Endodermal cell (in vitro differentiated cells): ENCODE results near the gene PRAMEF5. TPM values are rescaled to one million over a fixed set of nuclear protein-coding genes. Genes with fewer than 3 reads are reported as not detected.

Experiments
- total RNA-seq, 2 donors: library from RNA; stranded (reverse); fragmentation: NEBNext Ultra II Directional in 1 of 2; extraction: Animal tissue kit (Norgen Biotek cat#: 25700) in 1 of 2; gene quantifications; 2 replicates in 1 of 2; 3 replicates in 1 of 2; pipeline ENCODE4 v1.2.1, GENCODE V29; 2021

The PRAMEF5 gene
- total RNA-seq, 2 donors from 2014 or later: not detected

Other genes with a start within 250 kb of the PRAMEF5 start
- not detected for gene PRAMEF27, start 197.6 kb upstream of the PRAMEF5 start, total RNA-seq
- gene HNRNPCL3, start 193.4 kb upstream of the PRAMEF5 start, total RNA-seq: not detected
- not detected for gene PRAMEF25, start 183.4 kb upstream of the PRAMEF5 start, total RNA-seq
- not detected for gene HNRNPCL2, start 137.3 kb upstream of the PRAMEF5 start, total RNA-seq
- not detected for gene PRAMEF26, start 98.2 kb upstream of the PRAMEF5 start, total RNA-seq
- gene HNRNPCL4, start 88.6 kb upstream of the PRAMEF5 start, total RNA-seq: not detected
- not detected for gene PRAMEF9, start 82.3 kb upstream of the PRAMEF5 start, total RNA-seq
- not detected for gene PRAMEF13, start 52.8 kb upstream of the PRAMEF5 start, total RNA-seq
- gene PRAMEF18, start 28.0 kb upstream of the PRAMEF5 start, total RNA-seq: not detected
- gene PRAMEF8, start 30.9 kb downstream of the PRAMEF5 start, total RNA-seq: not detected
- gene PRAMEF33, start 49.3 kb downstream of the PRAMEF5 start, total RNA-seq: not detected
- gene PRAMEF15, start 61.4 kb downstream of the PRAMEF5 start, total RNA-seq: not detected
- gene PRAMEF14, start 92.9 kb downstream of the PRAMEF5 start, total RNA-seq: not detected
- not detected for gene PRAMEF19, start 117.7 kb downstream of the PRAMEF5 start, total RNA-seq
- gene PRAMEF17, start 135.4 kb downstream of the PRAMEF5 start, total RNA-seq: not detected
- gene PRAMEF20, start 156.3 kb downstream of the PRAMEF5 start, total RNA-seq: not detected